Measurements from ENCODE around the gene ATAD3B. TPM values are rescaled to one million over a fixed set of nuclear protein-coding genes. Genes with fewer than 3 reads are reported as not detected.

The ATAD3B gene
- total RNA-seq, 1 experiment from 2014 or later = 104 TPM

GRCh38 chr1:1540090-1540817 lies 68.7 kb downstream of the ATAD3B start, which contains the start of gene TMEM240:
TMEM240 (minus strand) TSS chr1:1540624; CDS start chr1:1540346, 278 bp downstream.
- Histone ChIP-seq H3K4me3 (ENCODE audit: low read depth in 2 of 2, low read length in 2 of 2) (no peak within 1 kb of the TSS; a peak in 1 of 4 replicates), H3K27ac (ENCODE audit: low read length) (no peak within 1 kb of the TSS), H3K4me1 (ENCODE audit: control insufficient read depth, insufficient read depth, low read length) (no peaks in the 10 kb centered on the region; the same call in 1 of the 2 replicates), H3K9me3 (ENCODE audit: control insufficient read depth, insufficient read depth, low read depth, low read length) (no peaks in the 10 kb centered on the region), H3K36me3 (ENCODE audit: control insufficient read depth, insufficient read depth, low read length) (no peaks in the 10 kb centered on the region; the same call in none of the 2 replicates), H3K27me3 (ENCODE audit: control insufficient read depth, insufficient read depth, low read length) (no peaks in the 10 kb centered on the region)
- ATAC-seq (no peak), DNase-seq (ENCODE audit: low read depth, low spot score) (no peak)
- intact Hi-C loops (cut with micrococcal nuclease; ENCODE audit: unreplicated experiment) (no loop called here), in situ Hi-C loops (cut with HindIII; ENCODE audit: low pct_unique_long_range_greater_than_20kb, low sequenced_read_pairs) (no loop called here)
- TF ChIP-seq TCF7L2 (IDR thresholded peaks at IDR 0.05; ENCODE audit: low read depth, low read length) (no peak), SIN3A (IDR thresholded peaks at IDR 0.05; ENCODE audit: borderline replicate concordance, insufficient read depth, low read depth, low read length) (no peak), POLR2AphosphoS5 (IDR thresholded peaks at IDR 0.05; ENCODE audit: low read depth, low read length) (no peak), CTCF (IDR thresholded peaks at IDR 0.05) (no peak)
- TF ChIP-seq, protein P1, sequence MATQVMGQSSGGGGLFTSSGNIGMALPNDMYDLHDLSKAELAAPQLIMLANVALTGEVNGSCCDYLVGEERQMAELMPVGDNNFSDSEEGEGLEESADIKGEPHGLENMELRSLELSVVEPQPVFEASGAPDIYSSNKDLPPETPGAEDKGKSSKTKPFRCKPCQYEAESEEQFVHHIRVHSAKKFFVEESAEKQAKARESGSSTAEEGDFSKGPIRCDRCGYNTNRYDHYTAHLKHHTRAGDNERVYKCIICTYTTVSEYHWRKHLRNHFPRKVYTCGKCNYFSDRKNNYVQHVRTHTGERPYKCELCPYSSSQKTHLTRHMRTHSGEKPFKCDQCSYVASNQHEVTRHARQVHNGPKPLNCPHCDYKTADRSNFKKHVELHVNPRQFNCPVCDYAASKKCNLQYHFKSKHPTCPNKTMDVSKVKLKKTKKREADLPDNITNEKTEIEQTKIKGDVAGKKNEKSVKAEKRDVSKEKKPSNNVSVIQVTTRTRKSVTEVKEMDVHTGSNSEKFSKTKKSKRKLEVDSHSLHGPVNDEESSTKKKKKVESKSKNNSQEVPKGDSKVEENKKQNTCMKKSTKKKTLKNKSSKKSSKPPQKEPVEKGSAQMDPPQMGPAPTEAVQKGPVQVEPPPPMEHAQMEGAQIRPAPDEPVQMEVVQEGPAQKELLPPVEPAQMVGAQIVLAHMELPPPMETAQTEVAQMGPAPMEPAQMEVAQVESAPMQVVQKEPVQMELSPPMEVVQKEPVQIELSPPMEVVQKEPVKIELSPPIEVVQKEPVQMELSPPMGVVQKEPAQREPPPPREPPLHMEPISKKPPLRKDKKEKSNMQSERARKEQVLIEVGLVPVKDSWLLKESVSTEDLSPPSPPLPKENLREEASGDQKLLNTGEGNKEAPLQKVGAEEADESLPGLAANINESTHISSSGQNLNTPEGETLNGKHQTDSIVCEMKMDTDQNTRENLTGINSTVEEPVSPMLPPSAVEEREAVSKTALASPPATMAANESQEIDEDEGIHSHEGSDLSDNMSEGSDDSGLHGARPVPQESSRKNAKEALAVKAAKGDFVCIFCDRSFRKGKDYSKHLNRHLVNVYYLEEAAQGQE (IDR thresholded peaks at IDR 0.05; ENCODE audit: insufficient read depth in 1 of 2, low read depth in 2 of 2, low read length in 1 of 2) = no peak
- no TSS peak for BruUV-seq (replicated peaks)
- CTCF ChIA-PET = no interaction called here
- POLR2A ChIA-PET = no interaction called here

- ATAC-seq = no peak
- CTCF ChIA-PET = no interaction called here
- H3K36me3 ChIP-seq (ENCODE audit: control insufficient read depth, insufficient read depth, low read length) = no peaks in the 10 kb centered on the region; the same call in none of the 2 replicates
Observed at GRCh38 chr1:1540818-1541628, 69.5 kb downstream of the ATAD3B start.

More at GRCh38 chr1:1540818-1541628, 69.5 kb downstream of the ATAD3B start:
- intact Hi-C loops (cut with micrococcal nuclease; ENCODE audit: unreplicated experiment) (no loop called here), in situ Hi-C loops (cut with HindIII; ENCODE audit: low pct_unique_long_range_greater_than_20kb, low sequenced_read_pairs) (no loop called here)
- no peak for DNase-seq (ENCODE audit: low read depth, low spot score)
- TF ChIP-seq, protein P1 (IDR thresholded peaks at IDR 0.05; ENCODE audit: insufficient read depth in 1 of 2, low read depth in 2 of 2, low read length in 1 of 2) = no peak
- TF ChIP-seq POLR2AphosphoS5 (IDR thresholded peaks at IDR 0.05; ENCODE audit: low read depth, low read length) (no peak), SIN3A (IDR thresholded peaks at IDR 0.05; ENCODE audit: borderline replicate concordance, insufficient read depth, low read depth, low read length) (no peak), TCF7L2 (IDR thresholded peaks at IDR 0.05; ENCODE audit: low read depth, low read length) (no peak), CTCF (IDR thresholded peaks at IDR 0.05) (no peak)
- Histone ChIP-seq H3K27ac (ENCODE audit: low read length) (no peak overlapping the region), H3K4me3 (ENCODE audit: low read depth in 2 of 2, low read length in 2 of 2) (no peak overlapping the region), H3K9me3 (ENCODE audit: control insufficient read depth, insufficient read depth, low read depth, low read length) (no peaks in the 10 kb centered on the region), H3K27me3 (ENCODE audit: control insufficient read depth, insufficient read depth, low read length) (no peaks in the 10 kb centered on the region), H3K4me1 (ENCODE audit: control insufficient read depth, insufficient read depth, low read length) (no peaks in the 10 kb centered on the region; the same call in 1 of the 2 replicates)
- BruUV-seq (replicated peaks) = no TSS peak
- POLR2A ChIA-PET = no interaction called here

All from Panc1 (cell line).